B cell (primary cell): Measurements from ENCODE around the gene MICAL3. TPM values are rescaled to one million over a fixed set of nuclear protein-coding genes. Genes with fewer than 3 reads are reported as not detected.

Experiments used
- ATAC-seq: fragments of 200-7000 bp; cut with Tn5 transposase; one replicate; pipeline ENCODE4 v1.10.0; 2021; ENCODE audit warnings: low read depth, mild to moderate bottlenecking, moderate number of reproducible peaks, moderate library complexity
- CTCF ChIA-PET: fragments of 350-600 bp; sonication (Branson Sonifier 250); formaldehyde crosslinking; loops from one replicate; lab custom pipeline; 2021; ENCODE audit warnings: antibody characterized with exemption, inconsistent platforms; lab: Charles Lee
- POLR2A ChIA-PET: fragments of 350-600 bp; sonication (Branson Sonifier 250); formaldehyde crosslinking; loops from one replicate; lab custom pipeline; 2021; ENCODE audit warnings: antibody characterized with exemption; lab: Charles Lee
- DNase-seq: peaks from one replicate; pipeline ENCODE4 v3.0.0; 2013
- H2AFZ ChIP-seq: 2 replicates; pipeline ENCODE4 v1.6.1; 2012; ENCODE audit warnings: mild to moderate bottlenecking, low read depth, low read length; ENCODE audit not compliant: insufficient read depth, poor library complexity, severe bottlenecking
- H3K27ac ChIP-seq, 2 donors: 1 replicate in 1 of 2; 2 replicates in 1 of 2; pipeline ENCODE4 v1.5.1; 2012 to 2013; ENCODE audit warnings: low read length in 2 of 2, mild to moderate bottlenecking in 2 of 2, moderate library complexity in 1 of 2
- H3K27me3 ChIP-seq, 4 experiments: fragments of 200-600 bp in 1 of 4; sonication (generic) in 1 of 4; replicated peaks in 1 of 4; 1 replicate in 2 of 4; 2 replicates in 2 of 4; pipeline versions ENCODE4 v1.6.1 to v1.7.0; 2013 to 2016; ENCODE audit warnings: low read length in 3 of 4, mild to moderate bottlenecking in 2 of 4, mixed read lengths in 1 of 4, moderate library complexity in 1 of 4; ENCODE audit not compliant: insufficient read depth in 4 of 4, control insufficient read depth in 3 of 4; ENCODE audit errors: control extremely low read depth in 1 of 4
- H3K36me3 ChIP-seq, 2 experiments: replicated peaks in 1 of 2; 1 replicate in 1 of 2; 2 replicates in 1 of 2; pipeline versions ENCODE4 v1.6.1 to v1.7.1; 2013; ENCODE audit warnings: low read length in 1 of 2; ENCODE audit not compliant: insufficient read depth in 2 of 2, control insufficient read depth in 1 of 2; ENCODE audit errors: control extremely low read depth in 1 of 2, extremely low read depth in 1 of 2
- H3K4me1 ChIP-seq, 2 donors: fragments of 200-600 bp in 1 of 2; sonication (generic) in 1 of 2; 1 replicate in 1 of 2; 2 replicates in 1 of 2; pipeline versions ENCODE4 v1.5.1 to v1.6.1; 2013 to 2017; ENCODE audit warnings: low read length in 2 of 2; ENCODE audit not compliant: control insufficient read depth in 2 of 2, insufficient read depth in 2 of 2
- H3K4me2 ChIP-seq: replicated peaks from 2 replicates; pipeline ENCODE3; 2012; ENCODE audit warnings: mild to moderate bottlenecking, low read depth, low read length; ENCODE audit not compliant: poor library complexity, severe bottlenecking
- H3K4me3 ChIP-seq, 5 experiments: fragments of 200-600 bp in 1 of 5; sonication (generic) in 1 of 5; 1 replicate in 3 of 5; 2 replicates in 2 of 5; pipeline versions ENCODE4 v1.5.1 to v1.7.0; 2011 to 2016; ENCODE audit warnings: low read length in 4 of 5, mild to moderate bottlenecking in 4 of 5, low read depth in 2 of 5, control low read depth in 1 of 5, moderate library complexity in 1 of 5; ENCODE audit not compliant: insufficient read depth in 1 of 5; ENCODE audit errors: control extremely low read depth in 1 of 5, extremely low read depth in 1 of 5
- H3K79me2 ChIP-seq: fragments of 200-600 bp; sonication (generic); one replicate; pipeline ENCODE4 v1.6.0; 2016; ENCODE audit warnings: low read length; ENCODE audit not compliant: control insufficient read depth, insufficient read depth
- H3K9ac ChIP-seq: fragments of 200-600 bp; sonication (generic); 2 replicates; pipeline ENCODE4 v1.6.1; 2017; ENCODE audit warnings: mild to moderate bottlenecking, low read length, moderate library complexity
- H3K9me3 ChIP-seq, 3 donors: one replicate each; pipeline versions ENCODE4 v1.6.1 to v1.7.1; 2013; ENCODE audit warnings: low read length in 2 of 3; ENCODE audit not compliant: control insufficient read depth in 2 of 3, insufficient read depth in 1 of 3; ENCODE audit errors: control extremely low read depth in 1 of 3
- H4K20me1 ChIP-seq: 2 replicates; pipeline ENCODE4 v1.6.0; 2012; ENCODE audit warnings: mild to moderate bottlenecking, low read length; ENCODE audit not compliant: insufficient read depth, control insufficient read depth, poor library complexity, severe bottlenecking
- H3K27ac Mint-ChIP-seq: one replicate; pipeline ENCODE4 v1.8.0; 2021; ENCODE audit warnings: mixed read lengths
- H3K27me3 Mint-ChIP-seq: one replicate; pipeline ENCODE4 v1.8.0; 2021; ENCODE audit warnings: mixed read lengths
- H3K4me1 Mint-ChIP-seq: one replicate; pipeline ENCODE4 v1.8.0; 2021; ENCODE audit warnings: mixed read lengths
- H3K4me3 Mint-ChIP-seq: one replicate; pipeline ENCODE4 v1.8.0; 2021; ENCODE audit warnings: mixed read lengths
- H3K9me3 Mint-ChIP-seq: one replicate; pipeline ENCODE4 v1.8.0; 2022; ENCODE audit warnings: mixed read lengths; ENCODE audit not compliant: insufficient read depth
- CTCF ChIP-seq: fragments of 200-600 bp; IDR thresholded peaks from one replicate; pipeline ENCODE4 v1.8.0; 2022; ENCODE audit warnings: antibody characterized with exemption, mild to moderate bottlenecking
- EZH2 ChIP-seq: IDR thresholded peaks from 2 replicates; pipeline ENCODE4 v1.6.1; 2012; ENCODE audit warnings: borderline replicate concordance, low read depth, mild to moderate bottlenecking, moderate library complexity, low read length; ENCODE audit not compliant: insufficient read depth, poor library complexity, severe bottlenecking
- WGBS: methylation state at CpG from one replicate; pipeline ENCODE4 v1.1.5; 2013; ENCODE audit warnings: missing lambda C conversion rate; ENCODE audit not compliant: insufficient coverage; 5-methylcytosine and 5-hydroxymethylcytosine counted together
- intact Hi-C: fragments of 100-400 bp; cut with micrococcal nuclease; formaldehyde crosslinking; loops from one replicate; pipeline ENCODE4 v1.10.0; 2022
- polyA plus RNA-seq: library from polyadenylated mRNA; depleted of rRNA; stranded (reverse); fragments of >200 nt; gene quantifications from 2 replicates; pipeline ENCODE4 v1.2.3, GENCODE V29; 2012
- total RNA-seq, 2 donors: library from RNA; stranded (reverse); fragments of 120-200 nt in 1 of 2; gene quantifications; 1 replicate in 1 of 2; 2 replicates in 1 of 2; pipeline versions ENCODE4 v1.2.3 to v1.2.4, GENCODE V29; 2013 to 2022

The MICAL3 gene
- total and polyA plus RNA-seq, 2 donors (not counting 1 experiment from before 2014, with no cell fraction given): 50.5 to 253 TPM

- Histone ChIP-seq H2AFZ (no peak overlapping the region), H4K20me1 (peaks cover 95% of the 10 kb centered on the region), H3K9me3 (no peaks in the 10 kb centered on the region), H3K36me3 (peaks cover 0 to 33% of the 10 kb centered on the region in 2 experiments), H3K9ac (no peak overlapping the region), H3K27ac (peak overlapping the region in 1 of 2 donors; percentile 2), H3K4me3 (no peak overlapping the region), H3K79me2 (peaks cover 99% of the 10 kb centered on the region), H3K4me2 (no peak overlapping the region), H3K4me1 (peaks cover 7 to 41% of the 10 kb centered on the region in 2 donors), H3K27me3 (no peaks in the 10 kb centered on the region)
- WGBS: 64% methylated on average over 2 of the region's 6 CpGs
- ChIA-PET POLR2A (interaction anchor here (0.7 kb wide), 1 partner anchor 49 kb away, joined by 8 read pairs; no protein-coding TSS in a partner anchor), CTCF (interaction anchor here (0.6 to 1.1 kb wide), 4 partner anchors 11 to 119 kb away, joined by 3 to 4 read pairs (median 3); no protein-coding TSS in a partner anchor)
- no peaks in the 10 kb centered on the region for H3K27me3 Mint-ChIP-seq
- no peak for TF ChIP-seq EZH2
- TF ChIP-seq CTCF: no peak
- ATAC-seq (no peak), DNase-seq (no peak)
- no peak overlapping the region for H3K4me3 Mint-ChIP-seq
- H3K4me1 Mint-ChIP-seq: peaks cover 68% of the 10 kb centered on the region
- no peaks in the 10 kb centered on the region for H3K9me3 Mint-ChIP-seq
- peak overlapping the region; percentile 74 for H3K27ac Mint-ChIP-seq
- intact Hi-C loops: no loop called here
Observed at GRCh38 chr22:17957693-17958092, 66.7 kb downstream of the MICAL3 start.

- ATAC-seq: no peak
- no peak for TF ChIP-seq CTCF
- TF ChIP-seq EZH2: no peak
- intact Hi-C loops: no loop called here
- Histone ChIP-seq H2AFZ (no peak overlapping the region), H3K9me3 (no peaks in the 10 kb centered on the region), H3K79me2 (peaks cover 99% of the 10 kb centered on the region), H3K36me3 (peaks cover 0 to 31% of the 10 kb centered on the region in 2 experiments), H3K9ac (no peak overlapping the region), H3K27me3 (no peaks in the 10 kb centered on the region), H3K4me3 (no peak overlapping the region), H4K20me1 (peaks cover 95% of the 10 kb centered on the region), H3K4me2 (no peak overlapping the region), H3K27ac (peak overlapping the region in 1 of 2 donors; percentile 2), H3K4me1 (peaks cover 4 to 40% of the 10 kb centered on the region in 2 donors)
- Mint-ChIP-seq H3K27ac (peak overlapping the region; percentile 72), H3K4me3 (no peak overlapping the region), H3K4me1 (peaks cover 68% of the 10 kb centered on the region), H3K9me3 (no peaks in the 10 kb centered on the region), H3K27me3 (no peaks in the 10 kb centered on the region)
- DNase-seq: no peak
- ChIA-PET CTCF (interaction anchor here (0.8 kb wide), 1 partner anchor 35 kb away, joined by 3 read pairs; no protein-coding TSS in a partner anchor), POLR2A (no interaction called here)
- WGBS: 96% methylated on average over 6 of the region's 7 CpGs
Observed at GRCh38 chr22:17957204-17957603, 67.2 kb downstream of the MICAL3 start.
